Measurements from ENCODE around the gene SOX6.

- no peak for TF ChIP-seq CTCF (IDR thresholded peaks at IDR 0.05)
- no peak for TF ChIP-seq POLR2AphosphoS5 (IDR thresholded peaks at IDR 0.05)
- no peak for TF ChIP-seq POLR2A (IDR thresholded peaks at IDR 0.05)
Measured at GRCh38 chr11:16041207-16041606, 315.1 kb downstream of the SOX6 start.
